Vagina (tissue), 2 donors: ENCODE data around the gene VOPP1. TPM values are rescaled to one million over a fixed set of nuclear protein-coding genes. Genes with fewer than 3 reads are reported as not detected.
A peak's percentile ranks its signal among the peaks of the same experiment; 100 is the strongest.

ENCODE experiments used
- DNase-seq, 2 donors: peaks; one replicate each; pipeline ENCODE4 v3.0.0-alpha.2; 2017; ENCODE audit errors: extremely low spot score in 2 of 2
- H3K27ac ChIP-seq: fragments of 200-600 bp; sonication (generic); one replicate; pipeline ENCODE4 v1.5.1; 2019
- H3K27me3 ChIP-seq: fragments of 200-600 bp; sonication (generic); one replicate; pipeline ENCODE4 v1.5.1; 2019
- H3K36me3 ChIP-seq, 2 donors: fragments of 200-600 bp; sonication (generic); one replicate each; pipeline ENCODE4 v1.5.1; 2017 to 2019
- H3K4me1 ChIP-seq: fragments of 200-600 bp; sonication (generic); one replicate; pipeline ENCODE4 v1.5.1; 2019
- H3K4me3 ChIP-seq, 2 donors: fragments of 200-600 bp; sonication (generic); 1 replicate in 1 of 2; 2 replicates in 1 of 2; pipeline ENCODE4 v1.5.1; 2016 to 2019
- H3K9me3 ChIP-seq: fragments of 200-600 bp; sonication (generic); one replicate; pipeline ENCODE4 v1.5.1; 2019
- POLR2A ChIP-seq, 2 donors: fragments of 450-650 bp; IDR thresholded peaks; one replicate each; pipeline ENCODE4 v1.6.1; 2017; ENCODE audit warnings: antibody characterized with exemption in 2 of 2, mild to moderate bottlenecking in 2 of 2, moderate library complexity in 2 of 2
- POLR2AphosphoS5 ChIP-seq, 2 donors: sonication (generic); formaldehyde crosslinking; IDR thresholded peaks; one replicate each; pipeline ENCODE4 v1.9.0; 2017; ENCODE audit warnings: antibody characterized with exemption in 2 of 2, mild to moderate bottlenecking in 2 of 2, low read depth in 1 of 2; ENCODE audit not compliant: insufficient read depth in 1 of 2
- intact Hi-C: fragments of 100-400 bp; cut with DNase I; formaldehyde crosslinking; loops from one replicate; pipeline ENCODE4 v1.15.1; 2023
- total RNA-seq: library from RNA; depleted of rRNA; stranded (reverse); fragments of >200 nt; gene quantifications from one replicate; pipeline ENCODE4 v1.2.3, GENCODE V29; 2016
- TF ChIP-seq, protein P1 (sequence below), 3 experiments: fragments of 450-650 bp in 2 of 3; fragments of 200-600 bp in 1 of 3; sonication (generic) in 1 of 3; IDR thresholded peaks; one replicate each; pipeline ENCODE4 v1.5.1; 2017 to 2019; ENCODE audit warnings: antibody characterized with exemption in 3 of 3, mild to moderate bottlenecking in 2 of 3, moderate library complexity in 2 of 3

VOPP1 gene
- total RNA-seq, 1 donor from 2014 or later = 26.3 TPM

DNA sequence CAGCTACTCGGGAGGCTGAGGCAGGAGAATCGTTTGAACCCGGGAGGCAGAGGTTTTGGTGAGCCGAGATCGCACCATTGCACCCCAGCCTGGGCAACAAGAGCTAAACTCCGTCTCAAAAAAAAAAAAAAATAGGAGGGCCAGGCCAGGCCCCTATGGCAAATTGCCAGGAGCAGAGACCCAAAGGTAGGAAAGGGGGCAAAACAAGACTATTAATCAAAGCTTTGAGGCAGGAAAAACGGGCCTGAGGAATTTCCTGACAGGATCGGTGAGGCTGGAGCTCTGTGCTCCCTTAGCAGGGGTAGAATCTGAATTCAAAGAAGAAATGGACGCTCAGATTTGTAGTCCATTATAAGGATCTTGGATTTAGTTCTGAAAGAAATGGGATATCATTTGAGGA lies 2.8 kb upstream of the VOPP1 start:
- H3K27ac ChIP-seq = no peak overlapping the region
- H3K27me3 ChIP-seq = no peaks in the 10 kb centered on the region
- DNase-seq = no peak
- H3K4me1 ChIP-seq = peaks cover 31% of the 10 kb centered on the region
- intact Hi-C loops = no loop called here
- H3K4me3 ChIP-seq = no peak overlapping the region
- no peaks in the 10 kb centered on the region for H3K9me3 ChIP-seq
- TF ChIP-seq POLR2AphosphoS5 (IDR thresholded peaks at IDR 0.05; ENCODE audit: insufficient read depth in 1 of 2, low read depth in 1 of 2) (no peak), POLR2A (IDR thresholded peaks at IDR 0.05) (no peak)
- TF ChIP-seq, protein P1, sequence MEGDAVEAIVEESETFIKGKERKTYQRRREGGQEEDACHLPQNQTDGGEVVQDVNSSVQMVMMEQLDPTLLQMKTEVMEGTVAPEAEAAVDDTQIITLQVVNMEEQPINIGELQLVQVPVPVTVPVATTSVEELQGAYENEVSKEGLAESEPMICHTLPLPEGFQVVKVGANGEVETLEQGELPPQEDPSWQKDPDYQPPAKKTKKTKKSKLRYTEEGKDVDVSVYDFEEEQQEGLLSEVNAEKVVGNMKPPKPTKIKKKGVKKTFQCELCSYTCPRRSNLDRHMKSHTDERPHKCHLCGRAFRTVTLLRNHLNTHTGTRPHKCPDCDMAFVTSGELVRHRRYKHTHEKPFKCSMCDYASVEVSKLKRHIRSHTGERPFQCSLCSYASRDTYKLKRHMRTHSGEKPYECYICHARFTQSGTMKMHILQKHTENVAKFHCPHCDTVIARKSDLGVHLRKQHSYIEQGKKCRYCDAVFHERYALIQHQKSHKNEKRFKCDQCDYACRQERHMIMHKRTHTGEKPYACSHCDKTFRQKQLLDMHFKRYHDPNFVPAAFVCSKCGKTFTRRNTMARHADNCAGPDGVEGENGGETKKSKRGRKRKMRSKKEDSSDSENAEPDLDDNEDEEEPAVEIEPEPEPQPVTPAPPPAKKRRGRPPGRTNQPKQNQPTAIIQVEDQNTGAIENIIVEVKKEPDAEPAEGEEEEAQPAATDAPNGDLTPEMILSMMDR (IDR thresholded peaks at IDR 0.05) = no peak
- H3K36me3 ChIP-seq = no peaks in the 10 kb centered on the region

DNA sequence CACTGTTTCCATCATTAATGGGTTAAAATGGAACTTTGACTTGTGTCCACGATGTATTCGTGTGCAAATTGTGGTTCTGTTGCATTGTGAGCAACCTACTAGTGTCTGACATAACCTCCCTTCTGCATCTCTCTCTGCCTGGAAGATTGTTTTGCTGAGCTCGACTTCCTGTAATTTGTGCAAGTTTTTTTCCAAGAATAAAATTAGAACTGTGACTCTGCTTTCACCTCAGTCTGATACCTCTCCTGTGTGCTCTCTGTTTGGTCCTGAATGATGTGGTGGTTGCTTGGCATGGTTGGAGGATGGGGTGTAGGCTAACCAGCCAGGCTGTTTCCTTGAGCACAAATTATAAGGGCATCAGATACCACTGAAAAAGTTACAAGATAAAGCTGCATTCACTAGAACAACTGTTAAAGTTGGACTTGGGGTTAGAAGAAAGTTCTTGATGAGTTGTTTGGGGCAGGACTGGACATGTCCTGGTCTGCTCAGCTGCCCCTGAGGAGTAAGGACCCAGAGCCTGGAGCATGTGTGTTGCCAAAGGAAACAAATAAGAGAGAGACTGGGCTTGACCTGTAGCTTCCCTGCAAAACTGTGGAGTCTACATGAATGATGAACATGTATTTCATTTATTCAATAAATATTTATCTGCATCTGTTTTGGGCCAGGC lies 1.9 kb upstream of the VOPP1 start:
- H3K27me3 ChIP-seq = no peaks in the 10 kb centered on the region
- TF ChIP-seq POLR2AphosphoS5 (IDR thresholded peaks at IDR 0.05; ENCODE audit: insufficient read depth in 1 of 2, low read depth in 1 of 2) = no peak
- TF ChIP-seq, protein P1 (IDR thresholded peaks at IDR 0.05) = no peak
- TF ChIP-seq POLR2A (IDR thresholded peaks at IDR 0.05) = no peak
- no peak overlapping the region for H3K27ac ChIP-seq
- H3K4me3 ChIP-seq = no peak overlapping the region
- intact Hi-C loops = no loop called here
- no peak for DNase-seq
- peaks cover 40% of the 10 kb centered on the region for H3K4me1 ChIP-seq
- no peaks in the 10 kb centered on the region for H3K9me3 ChIP-seq
- no peaks in the 10 kb centered on the region for H3K36me3 ChIP-seq

DNA sequence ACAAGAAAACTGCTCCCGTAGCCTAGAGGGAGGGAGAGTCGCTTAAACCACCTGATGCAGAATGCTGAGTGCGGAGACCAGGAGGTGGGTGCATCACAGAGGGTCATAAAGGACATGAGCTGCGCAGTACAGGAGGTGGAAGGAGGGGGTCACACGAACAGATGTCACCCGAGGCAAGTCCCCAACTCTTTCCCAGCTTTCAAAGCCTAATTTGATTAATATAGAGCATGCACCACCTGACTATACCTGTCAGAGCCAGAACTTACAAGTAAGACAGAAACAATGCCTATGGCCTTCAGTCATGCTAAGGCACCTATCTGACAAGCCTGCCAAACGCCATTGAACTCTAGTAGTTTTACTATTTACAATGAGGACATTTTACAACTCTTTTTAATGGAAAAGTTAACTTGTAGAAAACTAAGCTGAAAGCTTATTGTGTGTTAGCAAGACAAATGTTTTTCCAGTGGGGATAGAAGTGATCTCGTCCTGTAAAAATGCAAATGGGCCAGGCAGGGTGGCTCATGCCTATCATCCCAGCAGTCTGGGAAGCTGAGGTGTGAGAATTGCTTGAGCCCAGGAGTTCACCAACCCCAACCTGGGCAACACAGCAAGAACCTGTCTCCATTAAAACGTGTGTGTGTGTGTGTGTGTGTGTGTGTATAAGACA lies 1.1 kb upstream of the VOPP1 start:
- TF ChIP-seq, protein P1 (IDR thresholded peaks at IDR 0.05) = no peak
- TF ChIP-seq POLR2A (IDR thresholded peaks at IDR 0.05) (no peak), POLR2AphosphoS5 (IDR thresholded peaks at IDR 0.05; ENCODE audit: insufficient read depth in 1 of 2, low read depth in 1 of 2) (no peak)
- H3K36me3 ChIP-seq = no peaks in the 10 kb centered on the region
- H3K9me3 ChIP-seq = no peaks in the 10 kb centered on the region
- intact Hi-C loops = no loop called here
- no peak for DNase-seq
- H3K27me3 ChIP-seq = no peaks in the 10 kb centered on the region
- peak overlapping the region; percentile 90 for H3K27ac ChIP-seq
- peaks cover 45% of the 10 kb centered on the region for H3K4me1 ChIP-seq
- H3K4me3 ChIP-seq = peak overlapping the region; percentile 84 to 92

DNA sequence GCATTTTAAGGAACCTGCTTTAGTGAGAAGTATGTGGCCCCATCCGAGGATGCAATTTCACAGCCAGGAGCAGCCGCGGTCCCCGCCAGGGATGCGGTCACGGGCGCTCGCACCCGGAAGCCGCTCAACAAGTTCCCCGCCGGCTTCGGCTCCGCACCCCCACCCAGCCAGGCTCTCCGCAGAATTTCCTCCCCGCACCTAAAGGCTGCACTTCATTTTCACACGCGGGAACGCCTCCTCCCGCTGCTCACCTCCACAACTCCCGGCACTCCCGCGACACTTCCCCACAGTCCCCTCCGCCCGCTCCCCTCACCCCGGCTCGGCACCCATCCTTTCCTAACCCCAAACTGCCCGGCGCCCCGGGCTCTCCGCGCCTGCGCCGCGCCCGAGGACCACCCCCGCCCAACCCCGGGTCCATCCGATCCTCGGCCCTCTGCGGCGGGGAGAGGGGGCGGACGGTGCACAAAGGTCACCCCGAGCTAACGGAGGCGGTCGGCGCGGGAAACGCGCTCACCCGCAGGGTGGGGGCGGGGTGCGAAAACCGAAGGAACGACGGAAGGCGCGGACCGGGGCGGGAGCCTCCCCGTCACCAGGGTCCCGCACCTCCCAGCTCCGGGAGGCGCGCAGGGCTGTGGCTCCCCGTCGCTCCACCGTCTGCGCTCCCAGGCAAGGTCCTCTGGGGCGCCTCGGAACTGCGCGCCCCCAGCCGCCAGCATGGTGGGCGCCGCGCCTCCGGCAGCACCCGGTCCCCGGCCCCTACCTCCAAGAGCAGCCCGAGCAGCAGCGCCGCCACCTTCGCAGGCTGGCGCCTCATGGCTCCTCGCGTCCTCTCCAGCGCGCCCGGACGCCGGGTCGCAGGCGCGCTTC lies 558 bp downstream of the VOPP1 start:
- H3K27me3 ChIP-seq = no peaks in the 10 kb centered on the region
- no peaks in the 10 kb centered on the region for H3K36me3 ChIP-seq
- intact Hi-C loops = no loop called here
- H3K27ac ChIP-seq = peak overlapping the region; percentile 85
- TF ChIP-seq POLR2AphosphoS5 (IDR thresholded peaks at IDR 0.05; ENCODE audit: insufficient read depth in 1 of 2, low read depth in 1 of 2) (peak in 1 of 2 donors; percentile 60), POLR2A (IDR thresholded peaks at IDR 0.05) (peak in 1 of 2 donors; percentile 25)
- TF ChIP-seq, protein P1 (IDR thresholded peaks at IDR 0.05) = no peak
- no peaks in the 10 kb centered on the region for H3K9me3 ChIP-seq
- H3K4me3 ChIP-seq = peak overlapping the region; percentile 84 to 92
- peaks cover 45% of the 10 kb centered on the region for H3K4me1 ChIP-seq
- no peak for DNase-seq
